CD14-positive monocyte (primary cell): ENCODE measurements around the gene PYGB. TPM values are rescaled to one million over a fixed set of nuclear protein-coding genes. Genes with fewer than 3 reads are reported as not detected.

ENCODE experiments used
- DNase-seq, 3 donors: peaks; one replicate each; pipeline ENCODE4 v3.0.0-alpha.2; 2011 to 2022
- H2AFZ ChIP-seq: 2 replicates; pipeline ENCODE4 v1.6.0; 2012; ENCODE audit warnings: mild to moderate bottlenecking, low read depth, low read length, inconsistent platforms; ENCODE audit not compliant: insufficient read depth, poor library complexity, severe bottlenecking
- H3K27ac ChIP-seq, 2 donors: 1 replicate in 1 of 2; 2 replicates in 1 of 2; pipeline ENCODE4 v1.5.1; 2012 to 2013; ENCODE audit warnings: low read length in 2 of 2, control low read depth in 1 of 2, inconsistent platforms in 1 of 2, low read depth in 1 of 2, mild to moderate bottlenecking in 1 of 2
- H3K27me3 ChIP-seq, 2 donors: one replicate each; pipeline versions ENCODE4 v1.6.0 to v1.6.1; 2011 to 2013; ENCODE audit warnings: low read length in 2 of 2; ENCODE audit not compliant: control insufficient read depth in 2 of 2, insufficient read depth in 2 of 2
- H3K36me3 ChIP-seq, 2 donors: replicated peaks in 1 of 2; 1 replicate in 1 of 2; 2 replicates in 1 of 2; pipeline versions ENCODE4 v1.5.1 to v1.6.1; 2012 to 2013; ENCODE audit warnings: low read length in 2 of 2, control low read depth in 1 of 2, inconsistent platforms in 1 of 2, mild to moderate bottlenecking in 1 of 2; ENCODE audit not compliant: insufficient read depth in 2 of 2, control insufficient read depth in 1 of 2
- H3K4me1 ChIP-seq, 2 donors: 1 replicate in 1 of 2; 2 replicates in 1 of 2; pipeline versions ENCODE4 v1.5.1 to v1.6.1; 2012 to 2013; ENCODE audit warnings: low read length in 2 of 2, control low read depth in 1 of 2, inconsistent platforms in 1 of 2, mild to moderate bottlenecking in 1 of 2, moderate library complexity in 1 of 2; ENCODE audit not compliant: insufficient read depth in 2 of 2, control insufficient read depth in 1 of 2
- H3K4me2 ChIP-seq: replicated peaks from 2 replicates; pipeline ENCODE3; 2012; ENCODE audit warnings: low read length, moderate library complexity, mild to moderate bottlenecking; ENCODE audit not compliant: poor library complexity, severe bottlenecking; ENCODE audit errors: extremely low read depth
- H3K4me3 ChIP-seq, 3 experiments: fragments of 200-600 bp in 1 of 3; sonication (generic) in 1 of 3; replicated peaks in 1 of 3; 1 replicate in 2 of 3; 2 replicates in 1 of 3; pipeline ENCODE4 v1.5.1; 2011 to 2013; ENCODE audit warnings: low read length in 3 of 3, mild to moderate bottlenecking in 3 of 3, control low read depth in 2 of 3, low read depth in 2 of 3, inconsistent platforms in 1 of 3, moderate library complexity in 1 of 3
- H3K79me2 ChIP-seq: 2 replicates; pipeline ENCODE4 v1.6.0; 2012; ENCODE audit warnings: mild to moderate bottlenecking, control low read depth, inconsistent platforms, low read length, moderate library complexity; ENCODE audit not compliant: insufficient read depth
- H3K9ac ChIP-seq: 2 replicates; pipeline ENCODE4 v1.6.0; 2017; ENCODE audit warnings: low read length, mild to moderate bottlenecking; ENCODE audit not compliant: insufficient read depth, poor library complexity, severe bottlenecking
- H3K9me3 ChIP-seq, 2 donors: replicated peaks in 1 of 2; 1 replicate in 1 of 2; 2 replicates in 1 of 2; pipeline versions ENCODE4 v1.5.1 to v1.6.1; 2012 to 2013; ENCODE audit warnings: low read length in 2 of 2, control low read depth in 1 of 2; ENCODE audit not compliant: control insufficient read depth in 1 of 2, insufficient read depth in 1 of 2
- H4K20me1 ChIP-seq: 2 replicates; pipeline ENCODE4 v1.6.0; 2012; ENCODE audit warnings: mild to moderate bottlenecking, low read length, control low read depth, moderate library complexity; ENCODE audit not compliant: insufficient read depth
- H3K27ac Mint-ChIP-seq, 7 donors: one replicate each; pipeline ENCODE4 v1.8.0; 2020; ENCODE audit warnings: mild to moderate bottlenecking in 7 of 7, mixed read lengths in 7 of 7, moderate library complexity in 6 of 7, inconsistent platforms in 2 of 7
- H3K27me3 Mint-ChIP-seq, 3 donors: one replicate each; pipeline ENCODE4 v1.8.0; 2021 to 2022; ENCODE audit warnings: low read depth in 3 of 3, mild to moderate bottlenecking in 3 of 3, mixed read lengths in 3 of 3, moderate library complexity in 3 of 3, inconsistent platforms in 1 of 3
- H3K36me3 Mint-ChIP-seq, 2 donors: one replicate each; pipeline ENCODE4 v1.8.0; 2020; ENCODE audit warnings: mixed read lengths in 2 of 2, inconsistent platforms in 1 of 2, mild to moderate bottlenecking in 1 of 2
- H3K4me1 Mint-ChIP-seq: one replicate; pipeline ENCODE4 v1.8.0; 2020; ENCODE audit warnings: mild to moderate bottlenecking, mixed read lengths
- H3K4me3 Mint-ChIP-seq, 2 donors: one replicate each; pipeline ENCODE4 v1.8.0; 2020; ENCODE audit warnings: mild to moderate bottlenecking in 2 of 2, mixed read lengths in 2 of 2, moderate library complexity in 1 of 2
- H3K9me3 Mint-ChIP-seq, 7 donors: one replicate each; pipeline ENCODE4 v1.8.0; 2020 to 2022; ENCODE audit warnings: mixed read lengths in 7 of 7, mild to moderate bottlenecking in 6 of 7, moderate library complexity in 6 of 7, inconsistent platforms in 2 of 7
- WGBS: methylation state at CpG from one replicate; pipeline ENCODE4 v1.1.5; 2013; ENCODE audit warnings: missing lambda C conversion rate; ENCODE audit not compliant: insufficient coverage; 5-methylcytosine and 5-hydroxymethylcytosine counted together
- intact Hi-C, 2 donors: fragments of 100-400 bp; cut with micrococcal nuclease; formaldehyde crosslinking; loops; one replicate each; pipeline versions ENCODE4 v1.15.0 to v1.15.1; 2023
- polyA plus RNA-seq, 3 donors: library from polyadenylated mRNA; depleted of rRNA in 1 of 3; unstranded in 2 of 3; stranded (reverse) in 1 of 3; fragments of 300-500 nt in 2 of 3; fragments of >200 nt in 1 of 3; fragmentation: Illumina TruSeq in 2 of 3; gene quantifications; 1 replicate in 2 of 3; 2 replicates in 1 of 3; pipeline ENCODE4 v1.2.3, GENCODE V29; 2012 to 2021
- TF ChIP-seq, protein P1 (sequence below): fragments of 200-600 bp; IDR thresholded peaks from one replicate; pipeline ENCODE4 v1.8.0; 2022; ENCODE audit warnings: antibody characterized with exemption, mild to moderate bottlenecking

PYGB gene
- polyA plus RNA-seq, 3 donors: 26.6 to 33.2 (median 26.7) TPM

DNA sequence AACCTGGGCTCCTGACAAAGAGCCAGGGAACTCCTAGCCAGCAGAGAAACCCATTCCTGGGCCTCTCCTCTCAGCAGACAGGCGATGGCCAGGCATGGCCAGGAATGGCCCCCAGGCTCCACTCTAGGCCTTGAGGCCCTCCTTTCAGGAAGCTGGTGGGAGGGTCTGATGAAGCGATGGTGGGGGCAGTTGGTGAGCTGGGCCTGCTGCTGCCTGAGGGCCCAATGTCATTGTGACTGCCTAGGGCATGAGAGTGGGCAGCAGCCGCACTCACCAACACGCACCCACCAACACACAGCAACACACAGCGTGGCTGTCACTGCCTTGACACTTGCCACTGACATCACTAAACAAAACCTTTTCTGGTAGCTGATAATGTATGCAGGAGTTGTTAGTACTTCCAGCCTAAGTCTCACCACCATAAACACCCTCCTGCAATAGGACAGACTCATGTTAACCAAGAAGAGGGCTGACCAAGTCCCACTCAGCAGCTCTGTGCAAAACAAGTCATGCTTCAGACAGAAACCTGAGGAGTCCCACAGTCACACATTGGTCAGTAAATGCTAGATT is 73.5 kb downstream of the PYGB start:
- H3K4me1 Mint-ChIP-seq: peaks cover 62% of the 10 kb centered on the region
- peak overlapping the region in 5 of 7 donors; percentile 39 to 87 (median 73) for H3K27ac Mint-ChIP-seq
- H3K36me3 Mint-ChIP-seq: peaks cover 16 to 45% of the 10 kb centered on the region in 2 donors
- Histone ChIP-seq H3K4me1 (peaks cover 52 to 66% of the 10 kb centered on the region in 2 donors), H3K27ac (peak overlapping the region; percentile 59 to 73), H3K9me3 (no peaks in the 10 kb centered on the region), H2AFZ (no peak overlapping the region), H3K4me2 (no peak overlapping the region), H3K4me3 (no peak overlapping the region), H3K79me2 (peaks cover 35% of the 10 kb centered on the region), H3K36me3 (peaks cover 0 to 20% of the 10 kb centered on the region in 2 donors), H4K20me1 (no peaks in the 10 kb centered on the region), H3K9ac (no peak overlapping the region), H3K27me3 (no peaks in the 10 kb centered on the region)
- no peak overlapping the region for H3K4me3 Mint-ChIP-seq
- no CpG with 5 or more reads among the region's 5 CpGs for WGBS
- peak in 1 of 3 donors; percentile 45 for DNase-seq
- no peaks in the 10 kb centered on the region for H3K9me3 Mint-ChIP-seq
- intact Hi-C loops: loop anchor here in 1 of 2 donors (5.0 kb wide), 1 partner anchor 66 kb away; no protein-coding TSS in a partner anchor
- TF ChIP-seq, protein P1, sequence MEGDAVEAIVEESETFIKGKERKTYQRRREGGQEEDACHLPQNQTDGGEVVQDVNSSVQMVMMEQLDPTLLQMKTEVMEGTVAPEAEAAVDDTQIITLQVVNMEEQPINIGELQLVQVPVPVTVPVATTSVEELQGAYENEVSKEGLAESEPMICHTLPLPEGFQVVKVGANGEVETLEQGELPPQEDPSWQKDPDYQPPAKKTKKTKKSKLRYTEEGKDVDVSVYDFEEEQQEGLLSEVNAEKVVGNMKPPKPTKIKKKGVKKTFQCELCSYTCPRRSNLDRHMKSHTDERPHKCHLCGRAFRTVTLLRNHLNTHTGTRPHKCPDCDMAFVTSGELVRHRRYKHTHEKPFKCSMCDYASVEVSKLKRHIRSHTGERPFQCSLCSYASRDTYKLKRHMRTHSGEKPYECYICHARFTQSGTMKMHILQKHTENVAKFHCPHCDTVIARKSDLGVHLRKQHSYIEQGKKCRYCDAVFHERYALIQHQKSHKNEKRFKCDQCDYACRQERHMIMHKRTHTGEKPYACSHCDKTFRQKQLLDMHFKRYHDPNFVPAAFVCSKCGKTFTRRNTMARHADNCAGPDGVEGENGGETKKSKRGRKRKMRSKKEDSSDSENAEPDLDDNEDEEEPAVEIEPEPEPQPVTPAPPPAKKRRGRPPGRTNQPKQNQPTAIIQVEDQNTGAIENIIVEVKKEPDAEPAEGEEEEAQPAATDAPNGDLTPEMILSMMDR: no peak
- peaks cover 0 to 1% (median 0%) of the 10 kb centered on the region in 3 donors for H3K27me3 Mint-ChIP-seq

DNA sequence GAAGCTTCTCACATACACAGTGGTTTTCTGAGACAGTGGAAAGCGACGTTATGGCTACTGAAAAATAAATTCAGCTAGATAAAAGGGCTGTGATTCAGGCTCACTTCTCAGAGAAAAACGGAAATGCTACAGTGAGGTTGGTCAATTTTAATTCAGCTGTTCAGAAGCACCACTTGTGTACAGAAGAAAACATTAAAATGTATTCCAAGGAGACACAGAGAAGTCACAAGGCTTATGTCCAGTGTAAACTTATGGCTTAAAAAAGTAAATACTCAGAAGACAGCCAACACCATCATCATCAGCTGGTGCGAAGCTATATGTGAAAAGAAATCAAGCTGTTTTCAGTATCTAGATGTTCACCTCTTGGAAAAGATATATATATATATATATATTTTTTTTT is 74.1 kb downstream of the PYGB start:
- no peak overlapping the region for H3K9ac ChIP-seq
- peak overlapping the region in 1 of 2 donors; percentile 73 for H3K27ac ChIP-seq

More for the DNA sequence above, 74.1 kb downstream of the PYGB start:
- H3K4me3 Mint-ChIP-seq: no peak overlapping the region
- Histone ChIP-seq H3K27me3 (no peaks in the 10 kb centered on the region), H3K4me2 (no peak overlapping the region), H3K36me3 (peaks cover 0 to 20% of the 10 kb centered on the region in 2 donors), H3K4me1 (peaks cover 52 to 65% of the 10 kb centered on the region in 2 donors), H3K4me3 (no peak overlapping the region), H3K79me2 (peaks cover 35% of the 10 kb centered on the region), H3K9me3 (no peaks in the 10 kb centered on the region), H2AFZ (no peak overlapping the region), H4K20me1 (no peaks in the 10 kb centered on the region)
- DNase-seq: no peak
- intact Hi-C loops: loop anchor here in 1 of 2 donors (5.0 kb wide), 1 partner anchor 65 kb away; no protein-coding TSS in a partner anchor
- TF ChIP-seq, protein P1: no peak
- peaks cover 16 to 39% of the 10 kb centered on the region in 2 donors for H3K36me3 Mint-ChIP-seq
- H3K27me3 Mint-ChIP-seq: peaks cover 0 to 1% (median 0%) of the 10 kb centered on the region in 3 donors
- no CpG with 5 or more reads among the region's 4 CpGs for WGBS
- no peaks in the 10 kb centered on the region for H3K9me3 Mint-ChIP-seq
- H3K27ac Mint-ChIP-seq: peak overlapping the region in 5 of 7 donors; percentile 39 to 87 (median 73)
- H3K4me1 Mint-ChIP-seq: peaks cover 59% of the 10 kb centered on the region
